ENCODE results near the gene SLC35D2. TPM values are rescaled to one million over a fixed set of nuclear protein-coding genes. Genes with fewer than 3 reads are reported as not detected.

The SLC35D2 gene
- total RNA-seq, 3 donors from 2014 or later (not counting 1 experiment from before 2014, with no cell fraction given), result 13.4 to 18.9 (median 17.3) TPM

DNA sequence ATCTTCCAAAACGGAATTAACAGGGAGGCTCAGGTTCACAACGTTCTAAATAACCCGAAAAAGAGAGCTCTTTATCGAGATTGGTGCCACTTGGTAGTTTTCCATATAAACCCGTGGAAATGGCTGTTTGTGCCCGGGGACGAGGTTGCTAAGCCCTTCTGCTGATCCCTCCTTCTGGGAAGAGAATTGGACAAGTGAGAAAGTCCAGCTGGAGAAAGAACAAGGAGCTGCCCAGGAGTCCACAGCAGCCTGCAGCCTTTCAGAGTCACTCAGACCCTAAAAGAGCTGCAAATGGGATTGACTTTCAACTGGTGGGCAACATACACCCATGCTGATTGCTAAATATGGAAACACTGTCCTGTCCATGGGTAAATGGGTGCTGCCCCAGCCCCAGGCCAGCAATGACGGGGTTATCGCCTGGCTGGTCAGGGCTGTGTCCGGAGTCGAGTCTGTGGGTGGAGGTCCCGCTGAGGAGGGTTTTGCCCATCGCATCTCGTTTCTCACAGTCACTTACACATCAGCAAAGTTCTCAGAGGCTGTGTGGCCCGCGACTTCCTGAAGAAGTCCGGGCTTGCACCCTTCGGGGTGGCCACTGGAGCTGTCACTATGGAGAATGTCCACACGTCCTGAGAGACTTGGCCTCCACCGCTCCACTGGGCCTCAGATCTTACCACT, 40.8 kb downstream of the SLC35D2 start:
- no peaks in the 10 kb centered on the region for H3K27me3 ChIP-seq (ENCODE audit: control insufficient read depth, insufficient read depth, low read length)
- no peaks in the 10 kb centered on the region for H3K4me1 ChIP-seq (ENCODE audit: control insufficient read depth, insufficient read depth, low read length)
- no peak overlapping the region for H3K4me3 ChIP-seq (ENCODE audit: low read length)
- no peaks in the 10 kb centered on the region for H3K36me3 ChIP-seq (ENCODE audit: control insufficient read depth, insufficient read depth, low read length)
- Mint-ChIP-seq H3K4me1 (no peaks in the 10 kb centered on the region), H3K27ac (no peak overlapping the region), H3K4me3 (no peak overlapping the region), H3K9me3 (no peaks in the 10 kb centered on the region), H3K27me3 (ENCODE audit: low read depth in 2 of 2) (no peaks in the 10 kb centered on the region), H3K36me3 (no peaks in the 10 kb centered on the region)
- H3K27ac ChIP-seq (ENCODE audit: low read length), result no peak overlapping the region
- ATAC-seq, result no peak
- DNase-seq, result no peak
- H3K9me3 ChIP-seq (ENCODE audit: control insufficient read depth, insufficient read depth, low read length), result no peaks in the 10 kb centered on the region
- TF ChIP-seq, protein P1, sequence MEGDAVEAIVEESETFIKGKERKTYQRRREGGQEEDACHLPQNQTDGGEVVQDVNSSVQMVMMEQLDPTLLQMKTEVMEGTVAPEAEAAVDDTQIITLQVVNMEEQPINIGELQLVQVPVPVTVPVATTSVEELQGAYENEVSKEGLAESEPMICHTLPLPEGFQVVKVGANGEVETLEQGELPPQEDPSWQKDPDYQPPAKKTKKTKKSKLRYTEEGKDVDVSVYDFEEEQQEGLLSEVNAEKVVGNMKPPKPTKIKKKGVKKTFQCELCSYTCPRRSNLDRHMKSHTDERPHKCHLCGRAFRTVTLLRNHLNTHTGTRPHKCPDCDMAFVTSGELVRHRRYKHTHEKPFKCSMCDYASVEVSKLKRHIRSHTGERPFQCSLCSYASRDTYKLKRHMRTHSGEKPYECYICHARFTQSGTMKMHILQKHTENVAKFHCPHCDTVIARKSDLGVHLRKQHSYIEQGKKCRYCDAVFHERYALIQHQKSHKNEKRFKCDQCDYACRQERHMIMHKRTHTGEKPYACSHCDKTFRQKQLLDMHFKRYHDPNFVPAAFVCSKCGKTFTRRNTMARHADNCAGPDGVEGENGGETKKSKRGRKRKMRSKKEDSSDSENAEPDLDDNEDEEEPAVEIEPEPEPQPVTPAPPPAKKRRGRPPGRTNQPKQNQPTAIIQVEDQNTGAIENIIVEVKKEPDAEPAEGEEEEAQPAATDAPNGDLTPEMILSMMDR (IDR thresholded peaks at IDR 0.05), result no peak
- intact Hi-C loops (cut with micrococcal nuclease), result no loop called here
- WGBS (ENCODE audit: insufficient coverage), result 93% methylated on average over 20 of the region's 20 CpGs

DNA sequence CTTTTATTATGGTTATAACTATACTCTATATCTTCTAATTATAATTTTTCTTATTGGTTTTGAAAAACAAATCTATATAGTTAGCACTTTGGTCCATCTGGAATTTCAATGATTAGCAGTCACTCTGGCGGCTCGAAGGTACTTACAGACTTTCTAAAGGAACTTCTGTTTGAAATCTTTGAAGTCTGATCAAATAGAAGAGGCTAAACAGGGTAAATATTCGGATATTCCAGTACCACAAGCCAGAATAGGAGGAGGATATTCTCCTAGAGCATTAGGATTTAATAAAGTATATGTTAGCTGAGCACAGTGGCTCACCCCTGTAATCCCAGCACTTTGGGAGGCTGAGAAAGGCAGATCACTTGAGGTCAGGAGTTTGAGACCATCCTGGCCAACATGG, 42.8 kb downstream of the SLC35D2 start:
- no peaks in the 10 kb centered on the region for H3K9me3 ChIP-seq (ENCODE audit: control insufficient read depth, insufficient read depth, low read length)
- no peak for DNase-seq
- intact Hi-C loops (cut with micrococcal nuclease), result no loop called here
- no peak overlapping the region for H3K4me3 Mint-ChIP-seq
- no peaks in the 10 kb centered on the region for H3K36me3 ChIP-seq (ENCODE audit: control insufficient read depth, insufficient read depth, low read length)
- no peak overlapping the region for H3K27ac ChIP-seq (ENCODE audit: low read length)
- H3K4me3 ChIP-seq (ENCODE audit: low read length), result no peak overlapping the region
- no peaks in the 10 kb centered on the region for H3K4me1 ChIP-seq (ENCODE audit: control insufficient read depth, insufficient read depth, low read length)
- no peaks in the 10 kb centered on the region for H3K9me3 Mint-ChIP-seq
- H3K36me3 Mint-ChIP-seq, result no peaks in the 10 kb centered on the region
- no peak for ATAC-seq
- H3K27me3 ChIP-seq (ENCODE audit: control insufficient read depth, insufficient read depth, low read length), result no peaks in the 10 kb centered on the region
- no peaks in the 10 kb centered on the region for H3K4me1 Mint-ChIP-seq
- WGBS (ENCODE audit: insufficient coverage), result 90% methylated on average over 3 of the region's 3 CpGs
- TF ChIP-seq, protein P1 (IDR thresholded peaks at IDR 0.05), result no peak
- H3K27ac Mint-ChIP-seq, result no peak overlapping the region
- H3K27me3 Mint-ChIP-seq (ENCODE audit: low read depth in 2 of 2), result no peaks in the 10 kb centered on the region

DNA sequence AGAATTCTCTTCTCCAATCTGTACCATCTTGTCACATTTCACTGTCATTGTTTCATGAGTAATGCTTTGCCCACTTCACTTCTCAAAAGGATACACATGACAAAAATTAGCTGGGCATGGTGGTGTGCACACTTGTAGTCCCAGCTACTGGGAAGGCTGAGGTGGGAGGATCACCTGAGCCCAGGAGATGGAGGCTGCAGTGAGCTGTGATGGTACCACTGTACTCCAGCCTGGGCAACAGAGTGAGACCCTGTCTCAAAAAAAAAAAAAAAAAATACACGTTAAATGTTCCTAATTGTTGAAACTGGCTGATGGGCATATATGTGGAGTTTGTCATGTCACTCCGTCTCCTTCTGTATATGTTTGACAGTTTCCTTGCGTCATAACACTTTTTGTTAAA, 45.2 kb downstream of the SLC35D2 start:
- no CpG with 5 or more reads among the region's 3 CpGs for WGBS (ENCODE audit: insufficient coverage)
- Mint-ChIP-seq H3K9me3 (no peaks in the 10 kb centered on the region), H3K27ac (no peak overlapping the region), H3K4me3 (no peak overlapping the region), H3K27me3 (ENCODE audit: low read depth in 2 of 2) (no peaks in the 10 kb centered on the region), H3K4me1 (no peaks in the 10 kb centered on the region), H3K36me3 (no peaks in the 10 kb centered on the region)
- no peaks in the 10 kb centered on the region for H3K36me3 ChIP-seq (ENCODE audit: control insufficient read depth, insufficient read depth, low read length)
- intact Hi-C loops (cut with micrococcal nuclease), result no loop called here
- no peaks in the 10 kb centered on the region for H3K27me3 ChIP-seq (ENCODE audit: control insufficient read depth, insufficient read depth, low read length)
- no peak for DNase-seq
- no peak overlapping the region for H3K27ac ChIP-seq (ENCODE audit: low read length)
- H3K9me3 ChIP-seq (ENCODE audit: control insufficient read depth, insufficient read depth, low read length), result no peaks in the 10 kb centered on the region
- ATAC-seq, result no peak
- H3K4me3 ChIP-seq (ENCODE audit: low read length), result no peak overlapping the region
- no peaks in the 10 kb centered on the region for H3K4me1 ChIP-seq (ENCODE audit: control insufficient read depth, insufficient read depth, low read length)
- TF ChIP-seq, protein P1 (IDR thresholded peaks at IDR 0.05), result no peak

DNA sequence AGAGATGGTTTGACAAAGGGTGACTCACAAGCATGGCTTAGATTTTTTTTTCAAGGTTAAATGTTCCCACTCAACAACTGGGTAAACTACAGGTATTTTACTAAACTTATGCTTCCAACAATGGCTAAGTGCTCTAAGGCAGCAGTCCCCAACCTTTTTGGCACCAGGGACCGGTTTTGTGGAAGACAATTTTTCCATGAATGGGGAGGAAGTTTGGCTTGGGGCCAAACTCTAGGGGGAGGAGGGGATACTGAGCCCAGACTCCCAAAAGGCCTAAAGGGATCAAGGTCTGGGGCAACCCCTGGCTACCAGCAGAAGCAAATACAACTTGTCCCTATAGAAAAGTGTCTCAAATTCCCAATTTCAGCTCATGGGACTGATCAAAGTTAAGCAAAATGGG, 49.6 kb downstream of the SLC35D2 start:
- H3K4me3 Mint-ChIP-seq, result no peak overlapping the region
- DNase-seq, result no peak
- TF ChIP-seq, protein P1 (IDR thresholded peaks at IDR 0.05), result no peak
- H3K27ac ChIP-seq (ENCODE audit: low read length), result no peak overlapping the region
- intact Hi-C loops (cut with micrococcal nuclease), result no loop called here
- no peaks in the 10 kb centered on the region for H3K36me3 Mint-ChIP-seq
- H3K27me3 Mint-ChIP-seq (ENCODE audit: low read depth in 2 of 2), result no peaks in the 10 kb centered on the region
- no peak for ATAC-seq
- no peak overlapping the region for H3K4me3 ChIP-seq (ENCODE audit: low read length)
- H3K27me3 ChIP-seq (ENCODE audit: control insufficient read depth, insufficient read depth, low read length), result no peaks in the 10 kb centered on the region
- H3K9me3 ChIP-seq (ENCODE audit: control insufficient read depth, insufficient read depth, low read length), result no peaks in the 10 kb centered on the region
- no peaks in the 10 kb centered on the region for H3K9me3 Mint-ChIP-seq
- no peaks in the 10 kb centered on the region for H3K36me3 ChIP-seq (ENCODE audit: control insufficient read depth, insufficient read depth, low read length)
- no peaks in the 10 kb centered on the region for H3K4me1 Mint-ChIP-seq
- 91% methylated on average over 1 of the region's 1 CpG for WGBS (ENCODE audit: insufficient coverage)
- no peak overlapping the region for H3K27ac Mint-ChIP-seq
- H3K4me1 ChIP-seq (ENCODE audit: control insufficient read depth, insufficient read depth, low read length), result no peaks in the 10 kb centered on the region
